GM23248 (cell line): ENCODE data around the gene DPAGT1. TPM values are rescaled to one million over a fixed set of nuclear protein-coding genes. Genes with fewer than 3 reads are reported as not detected.

Experiments
- DNase-seq: peaks from one replicate; pipeline ENCODE4 v3.0.0-alpha.2; 2015
- H2AFZ ChIP-seq: fragments of 200-600 bp; sonication (generic); 2 replicates; pipeline ENCODE4 v1.6.1; 2016; ENCODE audit warnings: antibody characterized with exemption
- H3F3A ChIP-seq: fragments of 200-600 bp; sonication (generic); 2 replicates; pipeline ENCODE4 v1.6.1; 2016; ENCODE audit warnings: mild to moderate bottlenecking, antibody characterized with exemption, mixed run types; ENCODE audit not compliant: insufficient read depth
- H3K27ac ChIP-seq: fragments of 200-600 bp; sonication (generic); 2 replicates; pipeline ENCODE4 v1.5.1; 2016; ENCODE audit warnings: mild to moderate bottlenecking
- H3K27me3 ChIP-seq: fragments of 200-600 bp; sonication (generic); replicated peaks from 2 replicates; pipeline ENCODE4 v1.6.1; 2016; ENCODE audit warnings: mild to moderate bottlenecking; ENCODE audit not compliant: insufficient read depth
- H3K36me3 ChIP-seq: fragments of 200-600 bp; sonication (generic); 2 replicates; pipeline ENCODE4 v1.6.1; 2016; ENCODE audit warnings: low read depth, mild to moderate bottlenecking
- H3K4me1 ChIP-seq: fragments of 200-600 bp; sonication (generic); 2 replicates; pipeline ENCODE4 v1.6.1; 2016; ENCODE audit warnings: mild to moderate bottlenecking; ENCODE audit not compliant: insufficient read depth
- H3K4me2 ChIP-seq: fragments of 200-600 bp; sonication (generic); one replicate; pipeline ENCODE4 v1.6.1; 2016; ENCODE audit warnings: mild to moderate bottlenecking; ENCODE audit not compliant: unreplicated experiment
- H3K4me3 ChIP-seq: fragments of 200-600 bp; sonication (generic); 2 replicates; pipeline ENCODE4 v1.5.1; 2016; ENCODE audit warnings: mild to moderate bottlenecking
- H3K79me2 ChIP-seq: fragments of 200-600 bp; sonication (generic); 2 replicates; pipeline ENCODE4 v1.6.1; 2016; ENCODE audit warnings: mild to moderate bottlenecking; ENCODE audit not compliant: insufficient read depth
- H3K9ac ChIP-seq: fragments of 200-600 bp; sonication (generic); 2 replicates; pipeline ENCODE4 v1.6.1; 2016; ENCODE audit warnings: mild to moderate bottlenecking
- H3K9me2 ChIP-seq: fragments of 200-600 bp; sonication (generic); 2 replicates; pipeline ENCODE4 v1.6.1; 2016; ENCODE audit warnings: mixed run types, mild to moderate bottlenecking, moderate library complexity; ENCODE audit not compliant: insufficient read depth
- H3K9me3 ChIP-seq: fragments of 200-600 bp; sonication (generic); one replicate; pipeline ENCODE4 v1.6.1; 2017; ENCODE audit warnings: low read depth
- H4K20me1 ChIP-seq: fragments of 200-600 bp; sonication (generic); 2 replicates; pipeline ENCODE4 v1.6.0; 2016; ENCODE audit not compliant: insufficient read depth
- EZH2 ChIP-seq: fragments of 200-600 bp; sonication (generic); IDR thresholded peaks from 2 replicates; pipeline ENCODE4 v1.6.1; 2018; ENCODE audit warnings: antibody characterized with exemption, mild to moderate bottlenecking; ENCODE audit not compliant: insufficient read depth, poor library complexity, severe bottlenecking
- EZH2phosphoT487 ChIP-seq: fragments of 200-600 bp; sonication (generic); IDR thresholded peaks from 2 replicates; pipeline ENCODE4 v1.6.1; 2018; ENCODE audit warnings: antibody characterized with exemption, moderate library complexity, mild to moderate bottlenecking, low read depth; ENCODE audit not compliant: insufficient read depth
- WGBS, 2 experiments: methylation state at CpG; one replicate each; pipeline ENCODE4 v1.1.6; 2015 to 2017; ENCODE audit warnings: low lambda C conversion rate in 2 of 2, low coverage in 1 of 2; ENCODE audit errors: missing lambda C conversion rate in 2 of 2; 5-methylcytosine and 5-hydroxymethylcytosine counted together
- in situ Hi-C: fragments of 300-500 bp; cut with MboI; formaldehyde crosslinking; loops from 2 replicates; pipeline ENCODE4 v1.15.0; 2020
- polyA plus RNA-seq: library from polyadenylated mRNA; unstranded; fragments of >200 nt; fragmentation: Nextera tagmentation; extraction: Ambion mirVana; gene quantifications from 2 replicates; pipeline ENCODE4 v1.2.1, GENCODE V29; 2016
- total RNA-seq: library from RNA; depleted of rRNA; stranded (reverse); fragments of >200 nt; shearing (Covaris generic); gene quantifications from 2 replicates; pipeline ENCODE4 v1.2.3, GENCODE V29; 2014

The DPAGT1 gene
- total and polyA plus RNA-seq, 2 experiments from 2014 or later = 30.0 to 73.6 TPM

DNA sequence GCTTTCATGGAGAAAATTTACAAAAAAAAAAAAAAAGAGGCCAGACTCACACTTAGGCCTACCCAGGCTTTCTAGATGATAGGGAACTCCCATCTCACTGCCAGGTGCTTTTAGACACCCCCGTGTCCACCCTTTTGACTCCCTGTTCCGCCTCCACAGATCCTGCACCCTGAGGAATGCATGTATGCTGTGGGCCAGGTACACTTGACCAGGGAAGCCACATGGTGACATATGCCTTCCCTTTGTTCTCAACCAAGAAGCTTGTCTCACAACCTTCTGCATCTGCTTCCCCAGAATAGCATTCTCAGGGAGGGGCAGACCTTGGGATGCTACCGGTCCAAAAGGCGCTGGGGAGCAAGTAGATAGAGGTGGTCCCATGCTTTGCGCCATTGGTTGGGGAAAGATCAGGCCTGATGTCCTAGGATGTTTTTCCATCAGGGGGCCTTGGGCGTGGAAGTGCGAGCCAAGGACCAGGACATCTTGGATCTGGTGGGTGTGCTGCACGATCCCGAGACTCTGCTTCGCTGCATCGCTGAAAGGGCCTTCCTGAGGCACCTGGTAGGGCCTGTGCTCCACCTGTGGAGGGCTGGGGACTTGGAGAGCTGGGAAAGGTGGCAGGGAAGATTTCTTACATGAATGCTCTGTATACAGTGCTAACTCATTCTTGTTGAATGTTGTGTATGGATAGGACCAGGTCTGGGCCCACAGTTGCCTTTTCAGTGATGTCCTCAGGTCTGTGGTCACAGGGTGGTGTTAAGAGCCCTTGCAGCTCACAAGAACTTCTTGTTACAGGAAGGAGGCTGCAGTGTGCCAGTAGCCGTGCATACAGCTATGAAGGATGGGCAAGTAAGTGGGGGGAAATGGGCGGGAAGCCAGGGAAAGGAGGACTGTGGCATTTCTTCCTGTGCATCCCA, 9.4 kb downstream of the DPAGT1 start:
- Histone ChIP-seq H3K4me2 (peak overlapping the region; percentile 98), H3K9me3 (no peaks in the 10 kb centered on the region), H3F3A (peaks cover 22% of the 10 kb centered on the region), H3K4me1 (peaks cover 18% of the 10 kb centered on the region), H3K4me3 (peak overlapping the region; percentile 89), H3K9ac (peak overlapping the region; percentile 87), H3K79me2 (peaks cover 51% of the 10 kb centered on the region), H3K36me3 (peaks cover 5% of the 10 kb centered on the region; the same call in 1 of the 2 replicates), H3K27me3 (no peaks in the 10 kb centered on the region), H3K27ac (no peak overlapping the region), H2AFZ (no peak overlapping the region), H4K20me1 (no peaks in the 10 kb centered on the region), H3K9me2 (no peaks in the 10 kb centered on the region)
- 79 to 81% methylated on average over 13 of the region's 13 CpGs for WGBS, 2 experiments
- TF ChIP-seq EZH2phosphoT487 (no peak), EZH2 (no peak)
- DNase-seq = peak; percentile 8
- in situ Hi-C loops = no loop called here

GRCh38 chr11:119091178-119091577, 10.5 kb downstream of the DPAGT1 start:
- Histone ChIP-seq H3K4me2 (no peak overlapping the region), H3K27ac (no peak overlapping the region), H3K4me1 (peaks cover 18% of the 10 kb centered on the region), H3K27me3 (no peaks in the 10 kb centered on the region), H3K36me3 (no peaks in the 10 kb centered on the region), H3K4me3 (no peak overlapping the region), H3K9me3 (no peaks in the 10 kb centered on the region), H3K9ac (no peak overlapping the region), H4K20me1 (no peaks in the 10 kb centered on the region), H3K9me2 (no peaks in the 10 kb centered on the region), H3F3A (peaks cover 17% of the 10 kb centered on the region), H2AFZ (no peak overlapping the region), H3K79me2 (peaks cover 60% of the 10 kb centered on the region)
- TF ChIP-seq EZH2phosphoT487 (no peak), EZH2 (no peak)
- in situ Hi-C loops = no loop called here
- peak; percentile 32 for DNase-seq
- WGBS, 2 experiments = 59 to 64% methylated on average over 9 of the region's 9 CpGs

GRCh38 chr11:119089319-119089718, 12.3 kb downstream of the DPAGT1 start:
- peaks cover 23% of the 10 kb centered on the region for H3K4me1 ChIP-seq
- H3K27ac ChIP-seq = no peak overlapping the region
- no peak overlapping the region for H3K9ac ChIP-seq
- in situ Hi-C loops = no loop called here
- no peaks in the 10 kb centered on the region for H3K36me3 ChIP-seq
- H3F3A ChIP-seq = peaks cover 21% of the 10 kb centered on the region
- TF ChIP-seq EZH2phosphoT487 (no peak), EZH2 (no peak)
- DNase-seq = no peak
- peaks cover 60% of the 10 kb centered on the region for H3K79me2 ChIP-seq
- no peaks in the 10 kb centered on the region for H3K9me3 ChIP-seq
- 91 to 100% methylated on average over 1 of the region's 1 CpG for WGBS, 2 experiments
- H3K4me2 ChIP-seq = no peak overlapping the region
- no peaks in the 10 kb centered on the region for H4K20me1 ChIP-seq
- H3K4me3 ChIP-seq = no peak overlapping the region
- H3K27me3 ChIP-seq = no peaks in the 10 kb centered on the region
- H2AFZ ChIP-seq = no peak overlapping the region
- no peaks in the 10 kb centered on the region for H3K9me2 ChIP-seq

DNA sequence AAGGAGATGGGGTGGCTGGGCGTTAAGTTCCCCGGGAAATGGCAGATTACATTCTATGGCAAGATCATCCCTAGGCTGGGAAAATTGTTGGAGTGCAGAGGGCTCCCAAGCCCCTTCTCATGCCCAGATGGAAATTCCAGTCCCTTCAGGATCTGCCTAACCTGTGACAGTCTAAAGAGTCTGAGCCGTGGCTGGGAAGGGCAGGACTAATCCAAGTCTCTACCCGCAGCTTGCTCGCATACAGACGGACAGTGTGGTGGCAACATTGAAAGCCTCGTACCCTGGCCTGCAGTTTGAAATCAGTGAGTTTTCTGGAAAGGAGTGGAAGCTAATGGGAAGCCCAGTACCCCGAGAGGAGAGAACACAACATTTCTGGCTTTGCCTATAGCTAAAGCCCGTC, 13.2 kb downstream of the DPAGT1 start:
- Histone ChIP-seq H2AFZ (no peak overlapping the region), H3K27ac (no peak overlapping the region), H3K4me1 (peaks cover 20% of the 10 kb centered on the region), H3K9me3 (no peaks in the 10 kb centered on the region), H3K27me3 (no peaks in the 10 kb centered on the region), H3K4me2 (no peak overlapping the region), H3K9me2 (no peaks in the 10 kb centered on the region), H3K4me3 (no peak overlapping the region), H3K9ac (no peak overlapping the region), H3K79me2 (peaks cover 51% of the 10 kb centered on the region), H4K20me1 (no peaks in the 10 kb centered on the region), H3F3A (peaks cover 25% of the 10 kb centered on the region), H3K36me3 (no peaks in the 10 kb centered on the region)
- TF ChIP-seq EZH2phosphoT487 (no peak), EZH2 (no peak)
- 91 to 93% methylated on average over 9 of the region's 9 CpGs for WGBS, 2 experiments
- DNase-seq = no peak
- in situ Hi-C loops = no loop called here
